Pancreas (tissue), 10 donors: ENCODE results near the gene BRI3. TPM values are rescaled to one million over a fixed set of nuclear protein-coding genes. Genes with fewer than 3 reads are reported as not detected.
A peak's percentile ranks its signal among the peaks of the same experiment; 100 is the strongest.

ENCODE experiments used
- ATAC-seq, 4 donors: fragments of 200-7000 bp; cut with Tn5 transposase; one replicate each; pipeline versions ENCODE4 v1.8.0 to v1.9.1; 2020; ENCODE audit warnings: mild to moderate bottlenecking in 4 of 4, moderate library complexity in 4 of 4
- DNase-seq, 6 donors: peaks; one replicate each; pipeline ENCODE4 v3.0.0-alpha.2; 2020
- FAIRE-seq: peaks from 2 replicates; lab custom pipeline; 2012; peaks lifted over from hg19 to GRCh38; lab: Jason Lieb, UNC
- H3K27ac ChIP-seq, 4 donors: fragments of 200-600 bp; sonication (generic); 1 replicate in 3 of 4; 2 replicates in 1 of 4; pipeline versions ENCODE4 v1.5.0 to v1.8.0; 2020
- H3K27me3 ChIP-seq, 4 donors: fragments of 200-600 bp; one replicate each; pipeline ENCODE4 v1.8.0; 2021
- H3K36me3 ChIP-seq, 3 donors: fragments of 200-600 bp; sonication (generic) in 1 of 3; one replicate each; pipeline versions ENCODE4 v1.5.0 to v1.8.0; 2020 to 2021
- H3K4me1 ChIP-seq, 3 donors: fragments of 200-600 bp; one replicate each; pipeline ENCODE4 v1.8.0; 2021
- H3K4me3 ChIP-seq, 4 donors: fragments of 200-600 bp; sonication (generic) in 2 of 4; one replicate each; pipeline versions ENCODE4 v1.5.0 to v1.8.0; 2020 to 2021
- H3K9me3 ChIP-seq, 4 donors: fragments of 200-600 bp; one replicate each; pipeline ENCODE4 v1.8.0; 2021
- WGBS, 2 donors: extraction: QIAGEN DNeasy Blood & Tissue Kit; methylation state at CpG; one replicate each; pipeline ENCODE4 v1.1.7; 2013; 5-methylcytosine and 5-hydroxymethylcytosine counted together
- intact Hi-C, 3 donors: fragments of 100-400 bp; cut with DNase I; formaldehyde crosslinking; loops; one replicate each; pipeline versions ENCODE4 v1.11.1 to v1.14.2; 2022
- polyA plus RNA-seq, 2 donors: library from polyadenylated mRNA; stranded (reverse); fragments of 200-250 nt; gene quantifications; one replicate each; pipeline ENCODE4 v1.2.3, GENCODE V29; 2013
- total RNA-seq, 6 donors: library from RNA; stranded (reverse); fragmentation: NEBNext Ultra II Directional in 4 of 6; extraction: Animal tissue kit (Norgen Biotek cat#: 25700) in 4 of 6; gene quantifications; one replicate each; pipeline versions ENCODE4 v1.2.1 to v1.2.4, GENCODE V29; 2021 to 2023
- TF ChIP-seq, protein P1 (sequence below), 4 donors: fragments of 200-600 bp; sonication (generic) in 3 of 4; IDR thresholded peaks; one replicate each; pipeline versions ENCODE4 v1.5.0 to v1.8.0; 2021; ENCODE audit warnings: antibody characterized with exemption in 4 of 4
- donor health status: healthy with polysubstance abuse.
- donor health status: DM: no; HTN: no; CAD: no; lungs with moderate emphysema.
- donor health status: DM: no; HTN: no; CAD: no.
- donor health status: control.
- donor health status: control.
- donor health status: Bipolar disorder and iron deficiency.
- donor health status: DM: yes; HTN: yes; CAD: no.
- donor health status: DM: no; HTN: no; CAD: no.
- donor health status: DM: no; HTN: no; CAD: no.
- donor health status: DM: yes; HTN: yes; CAD: no.

BRI3 gene
- total and polyA plus RNA-seq, 8 donors, result 88.0 to 122 (median 113) TPM

DNA sequence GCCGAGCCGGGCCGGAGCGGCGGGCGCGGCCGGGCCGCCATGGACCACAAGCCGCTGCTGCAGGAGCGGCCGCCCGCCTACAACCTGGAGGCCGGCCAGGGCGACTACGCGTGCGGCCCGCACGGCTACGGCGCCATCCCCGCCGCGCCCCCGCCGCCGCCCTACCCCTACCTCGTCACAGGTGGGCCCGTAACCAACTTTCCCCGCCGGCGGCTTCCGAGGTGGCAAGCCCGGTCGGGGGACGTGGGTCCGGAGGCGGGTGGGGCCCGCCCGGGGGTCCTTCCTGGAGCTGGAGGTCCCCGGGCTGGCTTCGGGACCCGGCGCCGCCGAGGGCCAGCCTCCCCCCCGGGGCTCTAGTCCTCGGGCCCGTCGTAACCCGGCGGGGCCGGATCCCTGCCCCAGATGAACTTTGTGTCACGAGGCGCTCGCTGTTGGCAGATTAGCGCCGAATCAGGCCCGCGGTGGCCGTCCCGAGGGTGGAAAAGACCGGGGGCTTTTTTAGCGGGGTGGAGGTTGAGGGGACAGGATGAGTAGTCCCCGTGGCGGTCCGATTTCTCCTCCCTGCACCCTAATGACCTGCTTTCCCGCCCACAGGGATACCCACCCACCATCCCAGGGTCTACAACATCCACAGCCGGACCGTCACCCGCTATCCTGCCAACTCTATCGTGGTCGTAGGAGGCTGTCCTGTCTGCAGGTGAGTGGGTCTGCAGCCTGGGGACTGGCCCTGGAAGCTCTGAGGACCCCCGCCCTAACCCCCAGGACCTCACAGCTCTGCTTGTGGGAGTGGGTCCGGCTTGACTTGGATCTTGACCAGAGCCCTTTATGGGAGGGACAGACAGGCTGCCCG lies 496 bp downstream of the BRI3 start:
- Histone ChIP-seq H3K9me3 (no peaks in the 10 kb centered on the region), H3K27me3 (no peaks in the 10 kb centered on the region), H3K4me3 (peak overlapping the region; percentile 83 to 98 (median 88)), H3K27ac (peak overlapping the region; percentile 88 to 95 (median 92)), H3K36me3 (no peaks in the 10 kb centered on the region), H3K4me1 (peaks cover 33 to 51% (median 40%) of the 10 kb centered on the region in 3 donors)
- DNase-seq (peak; percentile 53 to 89 (median 76)), FAIRE-seq (no peak), ATAC-seq (peak in 2 of 4 donors; percentile 2 to 8)
- TF ChIP-seq, protein P1, sequence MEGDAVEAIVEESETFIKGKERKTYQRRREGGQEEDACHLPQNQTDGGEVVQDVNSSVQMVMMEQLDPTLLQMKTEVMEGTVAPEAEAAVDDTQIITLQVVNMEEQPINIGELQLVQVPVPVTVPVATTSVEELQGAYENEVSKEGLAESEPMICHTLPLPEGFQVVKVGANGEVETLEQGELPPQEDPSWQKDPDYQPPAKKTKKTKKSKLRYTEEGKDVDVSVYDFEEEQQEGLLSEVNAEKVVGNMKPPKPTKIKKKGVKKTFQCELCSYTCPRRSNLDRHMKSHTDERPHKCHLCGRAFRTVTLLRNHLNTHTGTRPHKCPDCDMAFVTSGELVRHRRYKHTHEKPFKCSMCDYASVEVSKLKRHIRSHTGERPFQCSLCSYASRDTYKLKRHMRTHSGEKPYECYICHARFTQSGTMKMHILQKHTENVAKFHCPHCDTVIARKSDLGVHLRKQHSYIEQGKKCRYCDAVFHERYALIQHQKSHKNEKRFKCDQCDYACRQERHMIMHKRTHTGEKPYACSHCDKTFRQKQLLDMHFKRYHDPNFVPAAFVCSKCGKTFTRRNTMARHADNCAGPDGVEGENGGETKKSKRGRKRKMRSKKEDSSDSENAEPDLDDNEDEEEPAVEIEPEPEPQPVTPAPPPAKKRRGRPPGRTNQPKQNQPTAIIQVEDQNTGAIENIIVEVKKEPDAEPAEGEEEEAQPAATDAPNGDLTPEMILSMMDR (IDR thresholded peaks at IDR 0.05), result no peak
- 1% methylated on average over 47 to 77 of the region's 77 CpGs for WGBS, 2 donors
- intact Hi-C loops, result no loop called here

DNA sequence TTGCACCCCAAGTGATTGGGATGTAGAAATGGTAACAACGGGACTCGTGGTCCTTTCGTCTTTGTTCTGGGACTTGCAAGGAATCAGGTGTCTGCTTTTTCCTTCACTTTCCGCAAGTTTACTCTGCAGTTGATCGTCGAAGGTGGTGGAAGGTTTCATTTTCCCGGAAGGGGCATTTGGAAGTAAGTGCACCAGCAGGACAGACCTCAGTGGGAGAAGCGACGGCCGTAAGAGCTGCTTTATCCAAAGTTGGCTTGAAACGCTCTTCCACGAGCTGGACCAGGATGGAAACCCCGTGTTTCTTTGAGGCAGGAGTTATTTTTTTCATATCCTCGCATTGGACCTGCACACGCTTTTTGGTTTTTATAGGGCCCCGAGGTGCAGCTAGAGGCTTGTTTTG lies 1.2 kb downstream of the BRI3 start:
- DNase-seq (no peak), ATAC-seq (no peak)
- H3K4me1 ChIP-seq, result peaks cover 37 to 57% (median 42%) of the 10 kb centered on the region in 3 donors

DNA sequence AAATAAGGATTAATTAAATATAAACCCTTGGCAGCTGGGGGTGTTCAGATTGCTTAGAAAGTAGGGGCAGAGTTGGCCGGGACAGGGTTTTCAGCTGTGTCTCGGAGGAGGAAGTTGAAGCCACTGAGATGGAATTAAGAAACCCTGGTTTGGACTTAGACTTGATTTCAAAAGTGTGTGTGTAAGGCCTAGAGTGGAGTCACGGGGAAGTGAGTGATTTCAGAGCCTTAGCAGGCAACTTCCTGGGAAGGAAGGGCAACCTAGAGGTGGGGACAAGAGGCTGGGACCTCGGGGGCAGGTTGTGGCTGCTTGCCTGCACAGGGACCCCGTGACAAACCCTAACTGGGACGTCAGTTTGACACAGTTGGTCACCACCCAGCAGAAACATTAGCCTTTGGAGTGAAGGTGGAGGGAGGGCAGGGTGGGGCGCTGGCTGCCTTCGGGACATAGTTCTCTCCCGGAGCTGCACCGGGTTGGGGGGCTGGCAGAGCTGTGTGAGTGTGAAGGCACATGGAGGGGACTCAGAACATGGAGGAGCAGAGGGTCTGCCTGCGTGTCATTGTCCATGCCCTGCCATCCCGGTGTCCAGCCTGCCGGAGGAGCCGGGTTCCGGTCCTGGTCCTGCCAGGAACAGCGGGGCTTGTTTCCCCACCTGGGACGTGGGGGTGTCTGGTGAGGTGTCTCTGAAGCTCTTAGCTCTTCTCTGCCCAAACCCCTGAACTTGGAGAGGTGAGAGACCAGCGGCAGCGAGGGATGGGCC lies 1.8 kb downstream of the BRI3 start:
- peaks cover 40 to 63% (median 42%) of the 10 kb centered on the region in 3 donors for H3K4me1 ChIP-seq
- DNase-seq (peak in 3 of 6 donors; percentile 54 to 78 (median 59)), FAIRE-seq (no peak), ATAC-seq (peak in 1 of 4 donors; percentile 9)
- H3K9me3 ChIP-seq, result no peaks in the 10 kb centered on the region
- WGBS, 2 donors, result 30 to 36% methylated on average over 19 of the region's 19 CpGs
- H3K27me3 ChIP-seq, result no peaks in the 10 kb centered on the region
- intact Hi-C loops, result no loop called here
- H3K27ac ChIP-seq, result peak overlapping the region; percentile 67 to 95 (median 92)
- TF ChIP-seq, protein P1 (IDR thresholded peaks at IDR 0.05), result no peak
- peak overlapping the region; percentile 83 to 98 (median 88) for H3K4me3 ChIP-seq
- H3K36me3 ChIP-seq, result no peaks in the 10 kb centered on the region

More for the DNA sequence above, 1.2 kb downstream of the BRI3 start:
- intact Hi-C loops, result no loop called here
- FAIRE-seq, result no peak
- Histone ChIP-seq H3K36me3 (no peaks in the 10 kb centered on the region), H3K27ac (peak overlapping the region; percentile 88 to 95 (median 92)), H3K4me3 (peak overlapping the region; percentile 83 to 98 (median 88)), H3K27me3 (no peaks in the 10 kb centered on the region), H3K9me3 (no peaks in the 10 kb centered on the region)
- TF ChIP-seq, protein P1 (IDR thresholded peaks at IDR 0.05), result no peak
- 13 to 15% methylated on average over 16 of the region's 16 CpGs for WGBS, 2 donors

DNA sequence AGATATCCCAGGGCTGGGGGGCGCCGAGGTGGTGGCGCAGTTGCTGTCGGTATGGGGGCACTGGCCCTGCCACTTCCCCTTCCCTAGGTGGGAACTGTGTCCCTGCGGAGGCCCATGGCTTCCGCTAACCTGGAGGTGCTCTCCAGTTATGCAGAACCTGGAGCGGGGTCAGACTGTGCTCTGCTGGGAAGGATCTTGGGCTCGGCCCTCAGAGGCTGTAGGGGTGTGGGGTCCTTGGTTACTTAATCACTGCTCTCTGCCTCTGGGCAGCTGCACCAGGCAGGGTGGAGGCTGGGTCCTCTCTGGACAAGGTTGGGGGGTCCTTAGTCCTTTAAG lies 2.4 kb downstream of the BRI3 start:
- FAIRE-seq, result no peak
- H3K36me3 ChIP-seq, result no peaks in the 10 kb centered on the region
- no peaks in the 10 kb centered on the region for H3K9me3 ChIP-seq
- intact Hi-C loops, result no loop called here
- peak overlapping the region; percentile 18 to 98 (median 86) for H3K4me3 ChIP-seq
- no peak for ATAC-seq
- peak in 1 of 6 donors; percentile 46 for DNase-seq
- WGBS, 2 donors, result 47 to 51% methylated on average over 8 of the region's 8 CpGs
- peak overlapping the region; percentile 67 to 95 (median 92) for H3K27ac ChIP-seq
- TF ChIP-seq, protein P1 (IDR thresholded peaks at IDR 0.05), result no peak
- peaks cover 41 to 62% (median 42%) of the 10 kb centered on the region in 3 donors for H3K4me1 ChIP-seq
- no peaks in the 10 kb centered on the region for H3K27me3 ChIP-seq
